ENCODE results near the gene RNF144B.

The RNF144B gene

GRCh38 chr6:18410412-18410811 is 23.3 kb downstream of the RNF144B start:
- DNase-seq = no peak

GRCh38 chr6:18412068-18412467 is 24.9 kb downstream of the RNF144B start:
- DNase-seq = no peak

DNA sequence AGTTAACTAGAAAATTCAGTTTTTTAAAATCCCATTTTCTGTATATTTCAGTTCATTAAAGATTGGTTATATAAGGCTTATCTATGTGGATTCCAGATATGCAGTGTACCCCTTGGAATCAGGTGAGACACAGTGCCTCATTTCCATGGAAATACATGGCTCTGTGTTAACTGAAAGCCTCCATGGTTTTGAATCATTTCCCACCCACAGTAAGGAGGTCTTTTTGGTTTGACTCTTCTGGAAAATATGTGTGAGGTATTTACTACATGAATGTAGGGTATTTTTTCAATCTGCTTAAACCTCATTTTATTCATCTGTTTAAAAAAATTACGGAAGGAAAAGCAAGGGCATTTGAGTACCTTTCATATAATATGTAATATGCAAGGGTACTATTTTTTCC is 25.5 kb downstream of the RNF144B start:
- DNase-seq = no peak

DNA sequence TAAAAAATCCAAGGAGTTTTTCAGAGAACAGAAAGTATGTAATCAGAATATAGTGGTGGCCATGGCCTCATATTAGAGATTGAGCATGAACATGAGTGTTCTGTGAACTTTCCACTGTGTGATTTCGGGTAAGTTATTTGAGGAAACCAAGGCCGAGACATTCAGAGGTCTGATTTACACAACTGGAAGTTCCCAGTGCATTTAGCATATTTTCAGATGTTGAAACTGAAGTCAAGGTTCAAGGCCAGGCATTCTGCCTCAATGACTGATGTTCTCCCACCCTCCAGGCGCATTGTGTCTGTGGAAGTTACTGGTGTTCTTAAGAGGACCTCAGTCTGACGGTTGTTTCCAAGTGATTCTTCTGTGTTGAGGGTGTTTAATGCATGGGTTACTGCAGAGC is 26.2 kb downstream of the RNF144B start:
- no peak for DNase-seq

DNA sequence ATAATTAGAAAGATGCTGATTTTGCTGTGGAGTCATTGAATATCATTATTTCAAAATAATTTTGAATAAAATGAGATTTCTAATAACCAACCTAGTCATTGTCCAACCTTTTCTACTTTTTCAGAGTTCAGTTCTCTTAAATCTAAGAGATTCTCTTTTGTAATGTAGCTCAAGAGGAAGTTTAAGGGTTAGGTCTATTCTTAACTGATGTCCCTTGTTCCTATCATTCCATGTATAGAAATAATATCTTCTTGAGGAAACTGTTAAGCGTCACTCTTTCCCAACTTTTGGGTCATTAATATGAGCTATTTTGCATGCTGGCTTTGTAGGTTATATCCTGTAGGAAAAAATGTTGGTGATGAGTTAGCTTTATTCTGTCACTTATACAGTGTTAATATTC is 27.0 kb downstream of the RNF144B start:
- no peak for DNase-seq

DNA sequence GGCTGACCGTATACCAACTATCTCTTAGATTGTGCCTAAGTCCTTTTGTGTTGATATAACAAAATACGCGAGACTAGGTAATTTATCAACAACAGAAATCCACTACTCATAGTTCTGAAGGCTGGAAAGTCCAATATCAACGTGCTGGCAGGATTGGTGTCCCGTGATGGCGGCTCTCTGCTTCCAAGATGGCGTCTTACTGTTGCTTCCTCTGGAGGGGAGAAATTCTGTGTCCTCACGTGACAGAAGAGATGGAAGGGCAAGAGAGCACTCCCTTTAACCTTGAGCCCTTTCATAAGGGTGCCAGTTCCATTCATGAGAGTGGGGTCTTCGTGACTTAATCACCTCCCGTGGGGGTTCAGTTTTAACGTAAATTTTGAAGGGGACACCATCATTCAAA is 28.1 kb downstream of the RNF144B start:
- DNase-seq = no peak

DNA sequence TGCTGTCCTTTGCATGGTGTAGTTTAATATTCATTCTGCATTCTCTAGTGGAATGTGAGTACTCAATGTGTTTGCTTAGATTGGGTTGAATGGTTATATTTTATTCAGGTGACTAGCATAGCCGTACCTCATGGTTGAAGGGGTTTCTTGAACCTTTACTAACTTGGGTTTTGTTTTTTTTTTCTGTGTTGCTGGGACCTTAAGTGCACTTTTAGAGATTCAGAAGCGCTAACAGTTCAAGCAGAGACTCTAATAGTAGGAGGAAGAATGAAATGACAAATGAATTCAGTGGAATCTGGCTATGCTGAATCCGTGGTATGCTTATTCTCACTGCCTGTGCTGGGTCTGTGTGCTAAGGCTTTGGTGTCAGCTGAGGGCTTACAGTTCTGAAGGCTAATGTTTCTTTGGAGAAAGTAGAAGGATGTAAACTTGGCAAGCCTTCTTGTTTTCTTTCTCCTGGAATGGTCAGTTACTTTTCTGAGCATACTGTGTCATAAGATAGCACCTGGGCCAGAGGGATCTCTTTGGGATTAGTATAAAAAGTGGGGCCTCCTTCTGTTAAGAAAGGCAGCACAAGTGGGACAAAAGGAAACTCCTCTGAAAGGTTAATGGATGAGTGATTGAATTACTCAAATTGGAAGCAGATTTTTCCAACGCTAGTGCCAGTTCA is 28.7 kb downstream of the RNF144B start:
- DNase-seq = no peak

DNA sequence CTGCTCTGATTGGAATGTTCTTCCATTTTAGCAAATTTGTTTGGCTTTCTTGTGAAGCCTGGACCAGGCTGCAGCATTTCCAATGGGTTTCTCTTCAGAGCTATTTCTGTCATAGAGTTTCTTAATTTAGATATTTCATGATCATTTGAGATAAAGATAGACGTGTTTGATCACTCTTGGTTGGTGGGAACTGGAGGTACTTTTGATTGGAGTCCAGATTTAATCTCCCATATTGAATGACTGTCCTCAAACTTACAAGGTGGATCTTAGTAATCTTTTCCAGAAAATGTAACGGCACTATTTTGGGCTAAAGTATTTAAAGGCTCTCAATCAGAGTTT is 29.2 kb downstream of the RNF144B start:
- no peak for DNase-seq

GRCh38 chr6:18420328-18420727 is 33.2 kb downstream of the RNF144B start:
- DNase-seq = no peak

DNA sequence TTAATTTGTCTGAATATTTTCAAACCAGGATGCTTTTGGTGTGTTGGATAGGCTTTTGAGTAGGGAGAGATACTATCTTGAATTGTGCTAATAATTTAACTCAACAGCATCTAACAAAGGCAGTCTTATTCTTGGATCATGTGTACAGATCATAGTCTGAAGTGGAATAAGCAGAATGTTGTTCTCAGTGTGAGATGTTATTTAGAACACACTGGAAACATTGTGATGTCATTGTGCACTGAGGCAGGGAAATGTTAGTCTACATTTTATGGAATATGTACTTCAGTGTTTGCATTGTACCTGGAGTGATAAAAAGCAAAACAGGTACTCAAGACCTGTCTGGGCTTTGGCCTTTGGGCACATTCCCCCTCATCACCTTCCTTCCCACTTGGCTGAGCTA is 35.0 kb downstream of the RNF144B start:
- DNase-seq = no peak

GRCh38 chr6:18423426-18423825 is 36.3 kb downstream of the RNF144B start:
- DNase-seq = no peak

DNA sequence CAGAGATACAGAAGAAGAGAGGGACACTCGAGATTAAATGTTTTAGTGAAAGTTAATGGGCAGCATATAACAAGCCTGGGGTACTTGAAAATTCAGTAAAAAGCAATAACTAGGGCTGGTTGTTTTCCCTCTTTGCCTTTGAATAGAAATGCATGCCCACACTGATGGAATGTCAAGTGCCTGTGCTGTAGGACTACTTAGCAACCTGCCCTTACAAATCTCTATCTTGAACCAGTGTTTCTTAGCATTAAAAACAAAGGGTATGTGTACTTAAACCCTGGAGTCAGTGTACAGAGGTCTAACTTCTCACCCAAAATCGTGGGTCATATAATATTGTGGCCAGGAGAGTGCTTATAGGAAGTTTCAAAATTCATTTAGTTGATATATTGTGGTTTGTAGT is 37.1 kb downstream of the RNF144B start:
- DNase-seq = no peak

DNA sequence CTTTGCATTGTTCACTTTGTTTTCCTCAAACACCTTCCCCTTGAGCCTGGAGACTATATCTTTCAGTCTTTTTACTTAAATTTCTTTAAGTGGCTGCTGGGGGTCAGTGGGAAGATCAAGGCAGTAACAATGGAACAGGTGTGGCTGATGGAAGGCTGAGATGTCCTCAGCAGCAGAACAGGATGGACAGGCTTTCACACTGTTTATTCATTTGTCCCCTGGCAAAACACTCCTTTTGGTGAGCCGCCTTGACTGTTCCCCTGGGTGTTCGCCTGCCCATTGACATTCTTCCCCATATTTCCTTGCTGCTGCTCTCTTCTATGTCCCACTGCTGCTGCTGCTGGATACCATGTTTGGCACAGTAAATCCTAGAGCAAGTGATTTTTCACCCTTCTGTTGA is 38.1 kb downstream of the RNF144B start:
- DNase-seq = no peak

DNA sequence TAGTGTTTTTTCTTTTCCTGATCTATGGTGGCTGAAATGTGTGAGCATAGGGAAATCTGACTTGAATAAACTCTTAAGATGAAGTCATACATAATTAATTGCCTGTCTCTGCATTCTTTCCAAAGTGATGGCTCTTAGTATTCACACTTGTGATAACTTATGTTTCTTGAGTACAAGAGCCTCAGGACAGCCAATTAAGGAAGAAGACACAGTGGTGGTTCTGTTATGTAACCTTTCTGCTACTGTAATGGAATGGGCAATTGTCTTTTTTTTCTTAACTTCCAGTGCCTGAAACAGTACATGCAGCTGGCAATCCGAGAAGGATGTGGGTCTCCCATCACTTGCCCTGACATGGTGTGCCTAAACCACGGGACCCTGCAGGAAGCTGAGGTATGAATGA is 40.1 kb downstream of the RNF144B start:
- no peak for DNase-seq

- DNase-seq = no peak
These were observed 42.6 kb downstream of the RNF144B start for GRCh38 chr6:18429655-18430297.

DNA sequence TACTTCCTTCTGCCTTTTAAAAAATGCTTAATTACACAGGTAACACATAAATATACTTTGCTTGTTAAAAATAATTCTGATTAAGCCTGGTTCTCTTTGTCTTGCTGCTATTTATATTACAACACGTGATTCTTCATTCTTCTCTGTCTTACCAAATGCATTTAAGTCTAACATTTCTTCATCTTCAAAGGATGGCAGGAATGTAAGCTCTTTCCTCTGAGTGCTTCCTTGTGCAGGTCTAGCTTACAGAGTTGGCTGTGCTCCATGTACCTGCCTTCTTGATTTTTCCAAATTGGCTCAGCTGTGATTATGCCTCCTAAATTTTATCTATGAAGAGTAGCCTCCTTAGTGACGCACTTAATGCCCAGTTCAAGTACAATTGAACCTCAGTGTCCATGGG is 44.4 kb downstream of the RNF144B start:
- no peak for DNase-seq

- DNase-seq = no peak
These were observed 45.0 kb downstream of the RNF144B start for GRCh38 chr6:18432180-18432579.

GRCh38 chr6:18432619-18433018 is 45.5 kb downstream of the RNF144B start:
- DNase-seq = no peak

DNA sequence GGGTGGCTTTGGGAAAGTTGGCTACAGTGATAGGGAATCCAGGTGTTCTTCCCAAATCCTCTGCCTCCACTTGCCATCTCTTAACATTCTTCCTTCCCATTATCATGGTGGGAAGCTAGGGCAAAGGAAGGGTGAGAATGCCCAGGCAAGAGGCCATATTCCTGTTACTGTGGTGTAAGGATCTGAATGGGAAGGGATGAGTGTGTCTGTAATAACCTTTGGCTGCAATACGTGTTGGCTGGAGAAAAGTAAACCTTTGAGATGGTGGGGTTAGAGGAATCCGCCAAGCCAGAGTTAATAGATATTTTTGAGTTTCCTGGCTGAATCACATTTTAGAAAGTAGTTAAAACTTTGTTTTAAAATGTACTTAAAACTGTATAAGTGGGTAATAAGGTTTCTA is 45.9 kb downstream of the RNF144B start:
- DNase-seq = no peak

DNA sequence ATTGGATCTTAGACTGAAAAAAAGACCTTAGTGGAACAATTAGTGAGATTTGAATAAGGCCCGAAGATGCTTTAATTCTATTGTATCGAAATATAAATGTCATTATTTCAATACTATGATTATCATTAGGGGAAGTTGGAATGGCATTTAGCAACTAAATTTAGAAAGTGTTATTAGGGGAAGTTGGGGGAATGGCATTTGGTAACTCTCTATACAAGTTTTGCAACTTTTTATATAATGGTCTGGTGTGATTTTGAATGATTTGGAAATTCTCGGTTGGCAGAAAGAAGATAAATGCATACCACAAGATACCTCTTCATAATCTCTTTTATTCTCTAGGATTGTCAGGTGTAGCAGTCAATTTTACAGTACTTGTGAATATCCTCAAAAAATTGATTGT is 49.2 kb downstream of the RNF144B start:
- no peak for DNase-seq

GRCh38 chr6:18439581-18439980 is 52.4 kb downstream of the RNF144B start:
- no peak for DNase-seq

- DNase-seq = no peak
These were observed 54.3 kb downstream of the RNF144B start for GRCh38 chr6:18441251-18441979.

GRCh38 chr6:18444111-18444510 is 57.0 kb downstream of the RNF144B start:
- DNase-seq = no peak

GRCh38 chr6:18445228-18445627 is 58.1 kb downstream of the RNF144B start:
- DNase-seq = no peak

All from T-helper 1 cell (primary cell).